DMS79 treated with DMSO at 0.1 percent for 48 hours (cell line): ENCODE results near the gene CDK11A.

Experiments
- DNase-seq: peaks from one replicate; lab custom pipeline; 2025; lab: John Stamatoyannopoulos, UW

CDK11A gene

DNA sequence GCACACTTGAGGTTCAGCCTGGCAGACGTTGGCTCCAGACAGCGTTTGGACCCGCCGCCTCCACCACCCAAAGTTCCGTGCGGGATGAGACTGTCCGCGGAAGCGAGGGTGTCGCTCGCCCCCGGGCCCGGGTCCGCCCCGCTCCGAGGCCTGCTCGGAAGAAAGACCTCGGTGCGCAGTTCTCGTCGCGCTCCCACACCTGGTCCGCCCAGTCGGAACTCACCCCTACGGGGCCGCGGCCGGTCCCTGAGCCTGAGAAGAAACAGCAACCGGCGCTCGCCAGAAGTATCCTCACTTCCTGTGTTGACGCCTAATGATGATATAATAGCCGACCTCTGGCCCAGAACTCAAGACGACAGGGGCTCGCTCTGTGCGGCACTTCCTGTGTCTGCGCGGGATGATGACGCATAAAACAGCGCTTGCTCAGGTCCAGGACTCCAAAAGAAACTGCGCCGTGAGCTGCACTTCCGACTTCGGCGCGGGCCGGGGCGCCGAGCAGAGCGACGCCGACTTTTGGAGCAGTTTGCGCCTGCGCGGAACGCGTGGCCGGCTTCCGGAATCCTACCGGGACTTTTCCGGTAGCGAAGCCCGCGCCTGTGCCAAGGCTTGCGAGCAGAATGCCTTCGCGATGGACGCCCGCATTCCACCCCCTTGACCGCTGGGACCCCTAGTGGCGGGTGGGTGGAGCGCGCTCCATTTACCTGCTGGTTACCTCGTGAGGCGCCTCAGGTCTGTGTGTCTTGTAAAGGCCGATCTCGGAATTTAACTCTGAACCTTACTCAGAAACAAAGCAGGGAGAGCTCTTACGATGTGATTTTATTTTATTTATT, at the start of gene CDK11A:
Gene CDK11A, minus strand, starts transcription at position 323 of the 830 bp plus-strand sequence. CDS start 1,539 bp downstream, outside the sequence.
- peak; percentile 95 for DNase-seq

DNA sequence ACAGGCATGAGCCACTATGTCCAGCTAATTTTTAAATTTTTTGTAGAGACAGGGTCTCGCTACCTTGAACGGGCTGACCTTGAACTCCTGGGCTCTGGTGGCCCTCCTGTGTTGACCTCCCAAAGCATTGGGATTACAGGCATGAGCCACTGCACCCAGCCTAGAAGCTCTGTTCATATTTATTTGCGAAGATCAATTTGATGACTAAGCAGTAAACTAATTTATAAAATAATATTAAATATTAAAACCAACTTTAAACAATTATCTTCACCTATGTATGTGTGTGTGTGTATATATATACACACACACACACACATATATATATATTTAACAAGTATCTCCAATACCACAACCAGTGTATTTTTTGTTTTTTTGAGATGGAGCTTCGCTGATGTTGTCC, 49.7 kb upstream of the CDK11A start:
- DNase-seq: no peak

DNA sequence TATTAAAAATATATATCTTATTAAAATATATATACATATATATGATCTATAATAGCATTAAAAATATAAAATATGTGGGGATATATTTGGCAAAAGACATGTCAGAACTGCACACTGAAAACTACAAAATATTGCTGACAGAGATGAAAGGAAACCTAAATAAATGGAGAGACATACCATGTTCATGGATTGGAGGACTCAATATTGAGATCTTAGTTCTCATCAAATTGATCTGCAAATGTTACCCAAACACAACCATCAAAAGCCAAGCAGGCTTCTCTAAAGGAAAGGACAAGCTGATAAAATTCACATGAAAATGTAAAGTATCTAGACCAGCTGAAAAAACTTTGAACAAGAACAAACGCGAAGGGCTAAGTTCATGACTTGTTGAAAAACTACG, 46.9 kb upstream of the CDK11A start:
- DNase-seq: no peak

DNA sequence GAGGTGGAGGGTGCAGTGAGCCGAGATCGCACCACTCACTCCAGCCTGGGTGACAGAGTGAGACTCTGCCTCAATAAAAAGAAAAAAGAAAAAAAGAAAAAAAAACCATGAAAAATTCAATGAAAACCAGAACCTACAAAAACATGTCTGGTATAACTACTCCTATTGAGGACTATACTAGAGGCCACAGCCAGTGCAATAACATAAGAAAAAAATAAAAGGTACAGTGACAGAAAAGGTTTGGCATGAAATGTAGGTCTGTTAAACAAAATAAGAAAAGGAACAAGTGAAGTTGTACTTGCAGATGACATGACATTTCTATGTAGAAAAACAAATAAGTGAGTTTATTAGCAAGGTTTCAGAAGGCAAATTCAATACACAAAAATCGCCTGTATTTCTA, 45.9 kb upstream of the CDK11A start:
- no peak for DNase-seq

DNA sequence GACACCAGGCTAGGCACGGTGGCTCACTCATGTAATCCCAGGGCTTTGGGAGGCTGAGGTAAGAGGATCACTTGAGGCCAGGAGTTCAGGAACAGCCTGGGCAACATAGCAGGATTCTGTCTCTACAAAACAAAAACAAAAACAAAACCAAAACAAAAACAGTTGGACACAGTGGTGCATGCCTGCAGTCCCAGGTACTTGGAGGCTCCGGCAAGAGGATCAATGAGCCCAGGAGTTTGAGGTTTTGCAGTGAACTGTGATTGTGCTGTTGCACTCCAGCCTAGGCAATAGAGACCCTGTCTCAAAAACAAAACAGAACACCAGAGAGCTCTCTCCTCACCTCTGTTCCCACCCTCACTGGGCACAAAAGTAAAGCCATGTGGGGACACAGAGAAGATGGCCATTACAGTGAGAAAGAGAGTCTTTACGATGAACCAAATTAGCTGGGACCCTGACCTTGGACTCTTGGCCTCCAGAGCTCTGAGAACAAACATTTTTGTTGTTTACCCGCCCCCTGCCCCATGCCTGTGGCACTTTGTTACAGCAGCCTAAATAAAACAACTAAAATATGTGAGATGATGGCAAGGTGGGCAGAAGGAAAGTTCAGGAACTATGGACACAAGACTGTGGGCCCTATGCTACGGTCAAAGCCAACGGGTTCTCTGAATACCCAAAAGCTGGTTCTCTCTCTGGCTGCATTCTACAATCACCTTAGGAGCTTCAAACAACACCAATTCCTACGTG, 44.3 kb upstream of the CDK11A start:
- DNase-seq: no peak

DNA sequence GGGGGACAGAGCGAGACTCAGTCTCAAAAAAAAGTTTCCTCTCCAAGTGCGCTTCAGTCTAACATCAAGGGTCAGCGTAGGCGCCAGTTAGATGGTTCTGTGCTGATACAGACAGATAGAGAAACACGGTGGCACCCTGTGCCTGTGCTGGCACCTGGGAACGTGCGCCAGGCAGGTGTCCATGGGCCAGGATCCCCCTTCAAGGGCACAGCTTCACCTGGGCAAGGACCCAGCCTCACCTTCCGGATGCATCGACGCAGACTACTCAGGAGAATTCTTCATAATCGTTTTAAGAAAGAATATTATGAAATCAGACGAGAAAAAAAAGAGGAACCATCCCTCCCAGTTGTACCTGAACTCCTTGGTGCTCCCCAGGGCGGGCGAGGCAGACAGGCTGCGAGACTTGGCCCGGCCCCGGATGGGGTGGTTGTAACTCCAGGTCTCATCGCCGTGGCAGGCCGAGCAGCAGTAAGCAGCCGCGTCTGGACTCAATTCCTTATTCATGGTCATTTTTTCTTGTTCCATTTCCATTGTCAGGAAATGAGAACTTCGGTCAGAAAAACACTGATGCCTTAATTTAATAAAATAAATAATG, 40.8 kb upstream of the CDK11A start:
- DNase-seq: no peak

DNA sequence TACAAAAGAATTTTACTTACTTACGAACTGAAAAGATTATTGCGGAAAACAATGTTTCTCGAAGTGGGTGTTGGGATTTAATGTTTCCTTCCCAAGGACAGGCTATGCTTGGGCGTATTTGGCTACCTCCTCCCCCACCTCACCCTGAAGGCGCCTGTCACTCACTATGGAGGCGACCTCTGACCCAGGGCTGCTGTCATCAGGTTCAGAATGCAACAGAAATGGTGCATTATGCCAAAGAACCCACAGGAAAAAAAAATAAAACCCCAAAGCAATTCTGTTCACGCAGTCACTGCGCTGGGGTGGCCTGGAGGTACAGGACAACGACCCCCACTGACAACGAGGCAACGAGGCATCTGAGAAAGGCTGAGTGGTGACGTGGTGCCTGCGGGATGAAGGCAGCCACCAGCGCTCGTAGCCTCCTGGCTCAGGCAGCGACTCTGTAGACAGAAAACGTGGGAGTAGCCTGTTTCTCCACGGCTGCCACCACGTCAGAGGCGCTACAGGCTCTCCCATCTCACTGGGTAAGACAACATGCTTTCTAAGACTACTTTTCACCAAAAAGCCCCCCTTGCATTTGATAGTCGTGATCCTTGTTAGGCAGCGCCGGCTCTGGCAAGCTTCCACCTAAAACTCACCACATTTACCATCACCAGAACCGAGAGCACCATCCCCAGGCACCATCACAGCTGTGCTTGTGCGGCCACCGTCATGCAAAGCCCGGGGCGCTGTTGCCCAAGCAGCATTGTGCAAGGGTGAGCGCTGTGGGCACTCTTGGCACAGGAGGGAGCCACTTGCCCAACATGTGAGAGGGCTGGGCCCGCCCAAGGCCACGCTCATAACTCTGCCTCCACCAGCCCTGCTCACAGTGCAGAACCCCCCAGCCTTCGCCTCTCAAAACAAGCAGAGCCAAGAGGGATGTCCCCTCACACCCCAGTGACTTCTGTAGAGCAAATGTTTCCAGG, 39.8 kb upstream of the CDK11A start:
- peak; percentile 86 for DNase-seq

DNA sequence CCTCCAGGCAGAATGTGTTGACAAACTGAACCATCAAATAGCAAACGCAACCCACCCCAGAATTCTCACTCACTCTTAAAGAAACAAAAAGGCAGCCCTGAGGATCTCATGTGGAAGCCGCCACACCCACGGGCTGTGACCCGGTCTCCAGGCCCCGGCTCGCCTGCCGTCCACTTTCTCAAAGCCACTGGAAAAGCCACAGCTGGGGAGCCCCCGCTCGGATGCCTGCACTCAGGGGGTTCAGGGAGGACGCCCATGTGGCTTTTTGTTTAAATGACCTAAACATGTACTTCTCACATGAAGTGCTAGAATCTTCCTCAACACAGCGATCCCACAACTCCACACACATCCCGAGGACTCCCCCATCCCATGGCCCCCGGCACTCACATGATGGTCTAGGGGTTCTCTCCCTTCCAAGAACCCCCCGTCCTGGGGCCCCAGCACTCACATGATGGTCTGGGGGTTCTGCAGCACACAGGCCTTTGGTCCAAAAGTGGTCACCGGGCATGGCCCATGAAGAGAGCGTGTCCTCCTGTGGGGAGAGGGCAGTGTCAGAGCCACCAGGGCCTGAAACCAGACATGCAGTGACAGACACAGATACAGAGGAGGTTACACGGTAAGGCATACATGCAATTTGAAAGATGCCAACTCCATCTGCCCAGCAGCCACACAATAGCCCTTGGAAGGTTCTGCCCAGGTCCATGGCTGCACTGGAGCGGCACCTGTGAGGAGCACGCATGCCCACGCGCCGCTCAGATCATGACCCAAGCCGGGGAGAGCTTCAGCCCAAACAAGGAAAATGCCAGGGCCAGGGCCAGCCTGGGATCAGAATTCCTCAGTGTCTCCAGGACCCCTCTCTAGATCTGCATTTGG, 37.6 kb upstream of the CDK11A start:
- no peak for DNase-seq

DNA sequence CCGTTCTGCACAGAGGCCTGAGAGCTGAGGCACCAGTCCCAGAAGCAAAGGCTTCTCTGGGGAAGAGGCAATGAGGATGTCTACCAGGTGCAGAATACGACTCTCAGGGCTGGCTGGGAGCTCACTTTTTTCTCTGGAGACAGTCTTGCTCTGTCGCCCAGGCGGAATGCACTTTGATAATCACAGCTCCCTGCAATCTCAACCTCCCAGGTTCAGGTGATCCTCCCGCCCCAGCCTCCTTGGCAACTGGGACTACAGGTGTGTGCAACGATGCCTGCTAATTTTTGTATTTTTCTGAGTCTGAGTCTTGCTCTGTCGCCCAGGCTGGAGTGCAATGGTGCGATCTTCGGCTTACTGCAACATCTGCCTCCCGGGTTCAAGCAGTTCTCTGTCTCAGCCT, 36.6 kb upstream of the CDK11A start:
- peak; percentile 26 for DNase-seq

DNA sequence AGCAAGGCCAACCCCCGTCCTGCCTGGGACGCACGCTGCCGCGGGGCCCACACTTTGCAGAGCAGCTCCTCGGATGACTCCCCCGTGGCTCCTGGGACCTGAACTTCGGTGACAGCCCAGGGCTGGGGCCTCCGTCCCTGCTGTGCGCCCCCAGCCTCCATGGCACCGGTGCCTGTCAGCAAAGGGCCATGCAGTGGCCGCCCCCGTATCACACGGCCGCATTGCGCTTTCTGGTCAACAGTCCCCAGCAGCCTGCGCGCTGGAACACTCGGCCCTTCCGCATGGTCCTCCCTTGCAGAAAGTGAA, 36.1 kb upstream of the CDK11A start:
- DNase-seq: no peak

DNA sequence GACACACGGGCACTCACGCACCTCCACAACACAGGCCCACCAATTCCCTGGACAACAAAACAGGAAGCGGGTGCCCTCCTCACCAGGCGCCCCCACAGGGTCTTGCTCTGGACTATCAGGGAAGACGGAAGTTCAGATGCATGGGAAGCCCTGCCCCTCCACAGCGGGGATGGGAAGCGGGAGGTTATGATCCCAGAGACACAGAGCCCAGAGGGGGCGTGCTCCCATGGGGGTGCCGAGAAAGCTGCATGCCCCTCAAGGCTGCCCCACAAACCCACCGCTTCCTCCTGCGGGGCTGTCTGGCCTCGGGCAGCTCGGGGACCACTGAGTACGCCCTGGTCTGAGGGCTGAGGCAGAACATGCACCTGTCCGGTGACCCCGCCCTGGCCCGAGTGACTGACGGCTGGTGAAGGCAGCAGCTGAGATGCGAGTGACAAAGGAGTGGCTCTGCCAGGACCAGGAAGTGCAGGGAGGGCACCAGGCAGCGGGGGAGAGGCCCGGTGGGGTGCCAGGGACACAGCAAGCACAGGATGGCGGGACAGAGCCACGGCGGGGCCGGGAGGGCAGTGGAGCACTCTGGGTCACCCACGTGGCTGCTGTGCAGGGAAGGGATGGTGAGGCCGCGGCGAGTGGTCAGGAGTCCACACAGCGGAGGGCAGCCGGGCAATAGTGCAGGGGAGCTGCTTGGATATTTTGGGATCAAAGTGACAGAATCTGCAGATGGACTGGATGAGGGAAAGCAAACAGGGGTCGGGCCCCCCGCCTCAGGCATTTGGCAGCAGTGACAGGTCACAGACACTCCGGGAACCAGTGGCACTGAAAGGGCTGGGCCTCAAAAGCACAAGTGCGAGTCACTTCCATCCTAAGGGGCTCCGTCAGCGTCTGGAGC, 35.5 kb upstream of the CDK11A start:
- no peak for DNase-seq

DNA sequence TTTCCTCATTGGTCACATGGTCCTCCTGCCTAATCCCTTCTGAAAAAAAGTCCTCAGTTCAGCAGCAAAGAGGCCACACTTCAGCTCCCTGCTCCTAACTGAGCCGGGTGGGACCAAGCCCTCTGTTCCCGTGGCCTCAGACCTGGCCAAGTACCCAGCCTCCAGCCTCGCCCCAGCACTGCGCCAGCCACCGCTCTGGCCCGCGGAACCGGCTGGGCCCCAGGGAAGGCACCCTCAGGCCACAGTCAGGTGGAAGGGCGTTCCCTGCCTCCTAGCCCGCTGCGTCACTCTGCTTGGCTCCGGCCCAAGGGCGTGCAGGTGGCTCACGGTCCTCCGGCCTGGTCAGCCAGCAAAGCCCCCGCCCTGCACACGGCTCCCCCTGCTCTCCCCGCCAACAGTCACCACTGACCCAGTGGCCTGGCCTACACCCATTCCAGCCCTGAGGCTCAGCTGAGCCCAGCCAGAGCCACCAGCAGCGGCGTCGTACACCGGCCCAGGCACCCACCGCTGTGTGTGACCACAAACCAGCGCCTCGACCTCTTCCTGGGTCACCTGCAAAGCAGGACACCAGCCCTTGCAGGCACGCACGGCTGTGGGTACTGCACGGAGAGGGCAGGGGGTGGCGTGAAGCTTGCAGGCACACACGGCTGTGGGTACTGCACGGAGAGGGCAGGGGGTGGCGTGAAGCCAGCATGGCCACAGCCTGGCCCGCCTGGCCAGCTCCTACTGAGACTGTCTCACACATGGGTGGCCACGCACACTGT, 34.7 kb upstream of the CDK11A start:
- peak; percentile 64 for DNase-seq

DNA sequence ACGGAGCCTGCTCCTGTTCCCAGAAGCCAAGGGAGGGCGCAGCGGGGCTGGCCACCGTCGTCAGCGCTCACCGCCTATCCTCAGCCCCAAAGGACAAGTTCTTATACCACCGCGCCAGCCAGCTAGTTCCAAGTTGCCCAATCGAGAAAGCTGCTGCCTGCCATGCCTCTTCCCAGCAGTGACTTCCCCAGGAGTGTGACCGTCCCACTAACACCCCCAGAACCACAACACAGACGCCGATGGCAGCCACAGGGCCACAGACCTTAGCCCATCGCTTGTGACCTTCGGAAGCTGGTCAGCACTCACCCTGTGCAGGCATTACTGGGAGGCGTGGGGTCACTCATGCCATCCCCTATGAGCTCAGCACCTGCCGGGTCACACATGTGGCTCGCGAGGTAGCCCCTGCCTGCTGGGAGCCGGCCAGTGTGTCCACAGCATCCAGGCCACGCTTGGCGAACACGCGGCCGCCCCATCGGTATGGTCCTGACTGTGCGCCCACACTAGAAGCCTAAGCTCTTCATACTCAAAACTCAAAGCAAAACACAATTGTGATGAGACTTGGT, 34.0 kb upstream of the CDK11A start:
- DNase-seq: no peak

DNA sequence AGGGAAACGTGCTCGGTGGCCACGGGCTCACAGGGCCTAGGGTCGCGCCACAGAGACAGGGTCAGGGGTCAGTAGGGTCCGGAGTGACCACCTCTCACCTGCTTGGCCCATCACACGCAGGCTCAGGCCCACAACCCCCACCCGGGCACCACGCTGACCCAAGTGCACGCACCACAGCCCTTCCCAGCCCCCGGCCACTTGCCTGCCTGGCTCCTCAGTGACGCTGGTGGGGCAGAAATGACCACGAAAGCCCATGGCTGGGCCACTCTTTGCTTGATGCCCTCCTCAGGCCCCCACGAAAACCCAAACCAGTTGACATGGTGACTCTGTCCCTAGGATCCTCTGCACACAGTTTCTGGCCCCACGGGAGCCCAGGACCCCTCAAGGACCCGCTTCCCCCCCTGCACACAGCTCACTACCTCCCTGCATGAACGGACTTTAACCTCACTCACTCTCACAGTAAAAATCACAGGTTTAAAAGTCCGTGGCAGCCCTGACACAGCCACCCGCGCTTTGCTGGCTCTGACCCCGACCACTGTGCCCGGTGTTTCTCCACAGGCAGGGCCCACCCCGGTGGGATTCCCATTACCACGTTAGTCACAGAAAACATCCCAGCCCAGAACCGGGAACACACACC, 33.4 kb upstream of the CDK11A start:
- DNase-seq: no peak

DNA sequence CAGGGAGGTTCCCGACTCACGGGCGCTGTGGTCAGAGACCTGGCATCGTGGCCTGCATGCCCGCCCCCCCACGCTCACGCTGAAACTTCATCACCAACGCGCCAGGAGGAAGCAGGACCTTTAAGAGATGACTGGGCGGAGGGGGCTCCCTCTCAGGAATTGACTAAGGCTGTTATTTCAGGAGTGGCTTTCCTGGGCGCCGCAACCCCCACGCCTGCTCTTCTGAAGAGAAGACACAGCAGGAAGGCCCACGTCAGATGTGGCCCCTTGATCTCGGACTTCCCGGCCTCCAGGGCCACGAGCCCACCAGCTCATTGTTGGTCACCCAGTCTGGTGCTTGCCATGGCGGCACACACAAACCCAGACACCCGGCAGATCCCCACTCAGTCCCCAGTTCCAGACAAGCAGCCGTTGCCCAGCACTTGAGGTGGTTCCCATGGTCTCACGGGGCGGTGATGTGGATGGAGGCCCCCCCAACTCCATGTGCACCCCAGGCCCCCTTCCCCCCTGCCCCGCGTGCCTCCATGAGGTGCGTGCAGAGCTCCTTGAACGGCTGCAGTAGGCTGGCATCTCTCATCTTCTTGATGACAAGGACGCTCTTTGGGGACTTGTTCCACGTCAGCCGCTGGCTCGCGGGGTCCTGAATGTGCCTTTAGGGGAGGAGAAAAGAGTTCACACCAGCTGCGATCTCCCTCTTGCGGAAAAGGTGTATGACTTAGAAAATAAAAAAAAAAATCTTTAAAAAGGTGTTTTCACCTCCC, 32.7 kb upstream of the CDK11A start:
- DNase-seq: no peak

DNA sequence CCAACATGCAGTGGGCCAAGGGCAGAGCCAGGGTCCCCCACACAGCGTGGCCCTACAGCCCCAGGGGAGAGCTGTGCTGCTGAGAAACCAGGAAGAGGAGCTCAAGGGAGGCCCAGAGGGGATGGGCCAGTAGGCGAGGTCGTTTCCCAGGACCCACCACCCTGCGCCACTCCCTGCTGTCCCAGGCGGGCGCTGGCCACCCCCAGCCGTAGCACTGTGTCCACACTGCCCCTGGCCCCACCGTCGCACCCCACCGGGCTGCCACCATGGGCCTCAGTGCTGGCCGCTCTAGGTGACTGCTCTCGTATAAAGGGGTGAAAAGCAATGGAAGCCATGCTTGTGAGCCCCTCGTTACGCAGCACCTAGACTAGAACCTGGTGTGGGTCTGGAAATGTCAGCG, 31.7 kb upstream of the CDK11A start:
- no peak for DNase-seq

DNA sequence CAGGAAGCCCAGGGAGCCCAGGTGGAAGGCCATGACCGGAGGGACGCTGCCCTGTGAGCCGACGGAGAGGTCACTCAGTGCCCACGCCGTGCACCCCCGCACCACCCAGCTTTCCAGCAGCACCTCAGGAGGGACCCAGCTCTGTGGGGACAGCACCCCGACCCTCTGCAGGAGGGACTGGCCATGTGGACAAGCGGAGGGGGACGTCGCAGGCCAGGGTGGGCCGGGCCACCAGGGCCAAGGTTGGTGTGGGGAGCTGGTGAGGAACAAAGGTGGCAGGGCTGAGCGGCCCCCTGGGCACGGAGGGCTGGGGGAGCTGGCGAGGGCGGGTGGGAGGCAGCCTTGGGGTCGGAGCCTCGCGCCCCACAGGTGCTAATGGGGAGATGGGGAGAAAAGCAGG, 31.3 kb upstream of the CDK11A start:
- DNase-seq: no peak
